ENCODE data around the gene SLC25A4.

SLC25A4 gene

GRCh38 chr4:185142912-185143600 is at the start of gene SLC25A4:
TSS of gene SLC25A4 (plus strand) at chr4:185143266. CDS start at chr4:185143373, 107 bp downstream.
- Histone ChIP-seq H3K9me2 (replicated peaks; ENCODE audit: control insufficient read depth, low read length) (no peaks in the 10 kb centered on the region), H4K20me1 (ENCODE audit: control insufficient read depth, insufficient read depth, low read depth, low read length) (no peaks in the 10 kb centered on the region), H3K27ac (ENCODE audit: low read depth, low read length) (peak within 1 kb of the TSS; percentile 27; the same call in 1 of the 2 replicates), H3K9me3 (ENCODE audit: control insufficient read depth, insufficient read depth, low read length) (no peaks in the 10 kb centered on the region), H3K27me3 (ENCODE audit: control insufficient read depth, low read length) (no peaks in the 10 kb centered on the region), H3K4me1 (ENCODE audit: control insufficient read depth, low read length) (peaks cover 20% of the 10 kb centered on the region), H3K36me3 (ENCODE audit: control insufficient read depth, low read length) (peaks cover 31% of the 10 kb centered on the region), H3K4me2 (ENCODE audit: low read length) (peak within 1 kb of the TSS; percentile 76), H3K4me3 (ENCODE audit: low read length) (peak within 1 kb of the TSS; percentile 86), H3K79me2 (ENCODE audit: control insufficient read depth, low read length) (peaks cover 22% of the 10 kb centered on the region), H3F3A (ENCODE audit: control insufficient read depth, insufficient read depth) (peaks cover 6% of the 10 kb centered on the region)
- TF ChIP-seq EZH2phosphoT487 (IDR thresholded peaks at IDR 0.05; ENCODE audit: borderline replicate concordance, low read length) (no peak), CTCF (IDR thresholded peaks at IDR 0.05; ENCODE audit: low read depth, low read length, poor library complexity, severe bottlenecking) (peak; percentile 51)

GRCh38 chr4:185093603-185094002 is 49.5 kb upstream of the SLC25A4 start:
- Histone ChIP-seq H3K36me3 (ENCODE audit: control insufficient read depth, low read length) (no peaks in the 10 kb centered on the region), H4K20me1 (ENCODE audit: control insufficient read depth, insufficient read depth, low read depth, low read length) (no peaks in the 10 kb centered on the region), H3K9me3 (ENCODE audit: control insufficient read depth, insufficient read depth, low read length) (no peaks in the 10 kb centered on the region), H3K27me3 (ENCODE audit: control insufficient read depth, low read length) (no peaks in the 10 kb centered on the region; the same call in 1 of the 2 replicates), H3K79me2 (ENCODE audit: control insufficient read depth, low read length) (no peaks in the 10 kb centered on the region), H3K4me2 (ENCODE audit: low read length) (no peak overlapping the region), H3K9me2 (replicated peaks; ENCODE audit: control insufficient read depth, low read length) (no peaks in the 10 kb centered on the region), H3F3A (ENCODE audit: control insufficient read depth, insufficient read depth) (no peaks in the 10 kb centered on the region), H3K27ac (ENCODE audit: low read depth, low read length) (no peak overlapping the region), H3K4me1 (ENCODE audit: control insufficient read depth, low read length) (no peaks in the 10 kb centered on the region), H3K4me3 (ENCODE audit: low read length) (no peak overlapping the region)
- TF ChIP-seq CTCF (IDR thresholded peaks at IDR 0.05; ENCODE audit: low read depth, low read length, poor library complexity, severe bottlenecking), result no peak
- TF ChIP-seq EZH2phosphoT487 (IDR thresholded peaks at IDR 0.05; ENCODE audit: borderline replicate concordance, low read length), result no peak

GRCh38 chr4:185096032-185096653 is 46.9 kb upstream of the SLC25A4 start:
- no peaks in the 10 kb centered on the region; the same call in 1 of the 2 replicates for H3K27me3 ChIP-seq (ENCODE audit: control insufficient read depth, low read length)
- H3F3A ChIP-seq (ENCODE audit: control insufficient read depth, insufficient read depth), result no peaks in the 10 kb centered on the region
- peak; percentile 69 for TF ChIP-seq CTCF (IDR thresholded peaks at IDR 0.05; ENCODE audit: low read depth, low read length, poor library complexity, severe bottlenecking)
- no peak for TF ChIP-seq EZH2phosphoT487 (IDR thresholded peaks at IDR 0.05; ENCODE audit: borderline replicate concordance, low read length)
- H3K4me1 ChIP-seq (ENCODE audit: control insufficient read depth, low read length), result no peaks in the 10 kb centered on the region
- no peak overlapping the region for H3K27ac ChIP-seq (ENCODE audit: low read depth, low read length)
- H3K4me2 ChIP-seq (ENCODE audit: low read length), result no peak overlapping the region
- no peaks in the 10 kb centered on the region for H3K79me2 ChIP-seq (ENCODE audit: control insufficient read depth, low read length)
- H3K9me3 ChIP-seq (ENCODE audit: control insufficient read depth, insufficient read depth, low read length), result no peaks in the 10 kb centered on the region
- no peak overlapping the region for H3K4me3 ChIP-seq (ENCODE audit: low read length)
- no peaks in the 10 kb centered on the region for H3K36me3 ChIP-seq (ENCODE audit: control insufficient read depth, low read length)
- H3K9me2 ChIP-seq (replicated peaks; ENCODE audit: control insufficient read depth, low read length), result no peaks in the 10 kb centered on the region
- H4K20me1 ChIP-seq (ENCODE audit: control insufficient read depth, insufficient read depth, low read depth, low read length), result no peaks in the 10 kb centered on the region

Data from DOHH2 (cell line).